Testis (tissue), 2 donors: Measurements from ENCODE around the gene SNX19.

Experiments
- CTCF ChIP-seq, 3 experiments: fragments of 450-650 bp in 2 of 3; fragments of 200-600 bp in 1 of 3; sonication (generic) in 1 of 3; IDR thresholded peaks; one replicate each; pipeline ENCODE4 v1.5.1; 2016 to 2019; ENCODE audit warnings: antibody characterized with exemption in 3 of 3, mild to moderate bottlenecking in 2 of 3, moderate library complexity in 1 of 3
- POLR2A ChIP-seq: fragments of 450-650 bp; IDR thresholded peaks from one replicate; pipeline ENCODE4 v1.6.1; 2017; ENCODE audit warnings: antibody characterized with exemption, mild to moderate bottlenecking, moderate library complexity

- TF ChIP-seq POLR2A, result no peak
- no peak for TF ChIP-seq CTCF (IDR thresholded peaks at IDR 0.05)
Measured at GRCh38 chr11:130947481-130947880, 31.2 kb upstream of the SNX19 start.
